HEK293 (cell line): ENCODE results near the gene RRP15.

Source experiments
- CTCF ChIA-PET: fragments of 350-600 bp; formaldehyde crosslinking; extraction: SDS; loops from one replicate; lab custom pipeline; 2021; ENCODE audit warnings: antibody characterized with exemption; lab: Yijun Ruan, JAX
- POLR2A ChIA-PET: fragments of 300-600 bp; formaldehyde crosslinking; extraction: SDS; loops from one replicate; lab custom pipeline; 2020; ENCODE audit warnings: antibody characterized with exemption, inconsistent platforms; lab: Yijun Ruan, JAX
- H3K27ac ChIP-seq: fragments of 200-500 bp; sonication (Bioruptor generic); 2 replicates; pipeline ENCODE4 v1.5.1; 2014; ENCODE audit warnings: low read depth, low read length, control low read depth, inconsistent platforms; ENCODE audit errors: extremely low read depth
- H3K36me3 ChIP-seq, 2 experiments: fragments of 200-500 bp in 1 of 2; sonication (Bioruptor generic) in 1 of 2; 1 replicate in 1 of 2; 2 replicates in 1 of 2; pipeline ENCODE4 v1.5.1; 2014 to 2017; ENCODE audit warnings: inconsistent platforms in 2 of 2, low read length in 2 of 2; ENCODE audit not compliant: control insufficient read depth in 2 of 2, insufficient read depth in 1 of 2
- H3K4me1 ChIP-seq: fragments of 200-500 bp; sonication (Bioruptor generic); 2 replicates; pipeline ENCODE4 v1.5.1; 2014; ENCODE audit warnings: mild to moderate bottlenecking, low read length, inconsistent platforms; ENCODE audit not compliant: control insufficient read depth, insufficient read depth
- H3K4me3 ChIP-seq: 2 replicates; pipeline ENCODE4 v1.5.1; 2011; ENCODE audit warnings: low read depth, mild to moderate bottlenecking, control low read depth, low read length, moderate library complexity
- H3K9me3 ChIP-seq: fragments of 200-500 bp; sonication (Bioruptor generic); 2 replicates; pipeline ENCODE4 v1.5.1; 2014; ENCODE audit warnings: low read depth, low read length, inconsistent platforms; ENCODE audit not compliant: control insufficient read depth, insufficient read depth
- GLI4 ChIP-seq: fragments of 450-650 bp; formaldehyde crosslinking; IDR thresholded peaks from 2 replicates; pipeline ENCODE4 v1.5.1; 2016; ENCODE audit warnings: missing biosample characterization, missing genetic modification characterization
- HIC1 ChIP-seq: fragments of 450-650 bp; formaldehyde crosslinking; IDR thresholded peaks from 2 replicates; pipeline ENCODE4 v1.5.1; 2016; ENCODE audit warnings: missing biosample characterization, missing genetic modification characterization
- MEIS1 ChIP-seq: sonication (generic); formaldehyde crosslinking; IDR thresholded peaks from 2 replicates; pipeline ENCODE4 v1.8.1; 2022; ENCODE audit warnings: missing genetic modification reagents, mild to moderate bottlenecking, borderline replicate concordance
- PBX3 ChIP-seq: sonication (generic); formaldehyde crosslinking; IDR thresholded peaks from 2 replicates; pipeline ENCODE4 v1.8.1; 2022; ENCODE audit warnings: mild to moderate bottlenecking, moderate library complexity, missing genetic modification reagents
- PRDM4 ChIP-seq: fragments of 450-650 bp; formaldehyde crosslinking; IDR thresholded peaks from 2 replicates; pipeline ENCODE4 v1.5.1; 2017; ENCODE audit warnings: missing biosample characterization, missing genetic modification characterization
- SETDB1 ChIP-seq: IDR thresholded peaks from one replicate; pipeline ENCODE4 v1.6.1; 2017; ENCODE audit warnings: mild to moderate bottlenecking, low read length, moderate library complexity, mixed read lengths; ENCODE audit not compliant: insufficient read length
- WT1 ChIP-seq: fragments of 450-650 bp; formaldehyde crosslinking; IDR thresholded peaks from 2 replicates; pipeline ENCODE4 v1.5.1; 2016; ENCODE audit warnings: missing biosample characterization, missing genetic modification characterization
- ZBTB48 ChIP-seq: fragments of 450-650 bp; formaldehyde crosslinking; IDR thresholded peaks from 2 replicates; pipeline ENCODE4 v1.5.1; 2016; ENCODE audit warnings: missing biosample characterization, missing genetic modification characterization
- ZNF146 ChIP-seq: fragments of 450-650 bp; formaldehyde crosslinking; IDR thresholded peaks from 2 replicates; pipeline ENCODE4 v1.5.1; 2016; ENCODE audit warnings: missing biosample characterization, missing genetic modification characterization
- ZNF174 ChIP-seq: fragments of 450-650 bp; formaldehyde crosslinking; IDR thresholded peaks from 2 replicates; pipeline ENCODE4 v1.5.0; 2017; ENCODE audit warnings: missing biosample characterization, mild to moderate bottlenecking, missing genetic modification characterization
- ZNF175 ChIP-seq: fragments of 450-650 bp; formaldehyde crosslinking; IDR thresholded peaks from 2 replicates; pipeline ENCODE4 v1.5.1; 2016; ENCODE audit warnings: missing biosample characterization, missing genetic modification characterization
- ZNF211 ChIP-seq: fragments of 450-650 bp; formaldehyde crosslinking; IDR thresholded peaks from 2 replicates; pipeline ENCODE4 v1.5.1; 2016; ENCODE audit warnings: low read depth, missing biosample characterization, missing genetic modification characterization
- ZNF221 ChIP-seq: fragments of 450-650 bp; formaldehyde crosslinking; IDR thresholded peaks from 2 replicates; pipeline ENCODE4 v1.5.1; 2017; ENCODE audit warnings: missing biosample characterization, missing genetic modification characterization, borderline replicate concordance
- ZNF449 ChIP-seq: fragments of 450-650 bp; formaldehyde crosslinking; IDR thresholded peaks from 2 replicates; pipeline ENCODE4 v1.5.1; 2017; ENCODE audit warnings: missing biosample characterization, mild to moderate bottlenecking, missing genetic modification characterization, moderate library complexity
- ZNF510 ChIP-seq: fragments of 450-650 bp; formaldehyde crosslinking; IDR thresholded peaks from 2 replicates; pipeline ENCODE4 v1.5.1; 2018; ENCODE audit warnings: mild to moderate bottlenecking, missing genetic modification characterization, missing biosample characterization; ENCODE audit not compliant: insufficient replicate concordance
- ZNF560 ChIP-seq: fragments of 450-650 bp; formaldehyde crosslinking; IDR thresholded peaks from 2 replicates; pipeline ENCODE4 v1.5.1; 2017; ENCODE audit warnings: missing biosample characterization, missing genetic modification characterization, borderline replicate concordance
- ZNF664 ChIP-seq: fragments of 450-650 bp; formaldehyde crosslinking; IDR thresholded peaks from 2 replicates; pipeline ENCODE4 v1.5.1; 2016; ENCODE audit warnings: missing biosample characterization, missing genetic modification characterization
- ZNF747 ChIP-seq: fragments of 450-650 bp; formaldehyde crosslinking; IDR thresholded peaks from 2 replicates; pipeline ENCODE4 v1.5.1; 2016; ENCODE audit warnings: missing biosample characterization, missing genetic modification characterization
- ZNF792 ChIP-seq: fragments of 450-650 bp; formaldehyde crosslinking; IDR thresholded peaks from 2 replicates; pipeline ENCODE4 v1.5.1; 2016; ENCODE audit warnings: missing biosample characterization, missing genetic modification characterization
- TF ChIP-seq, protein P1 (sequence below): fragments of 450-650 bp; formaldehyde crosslinking; IDR thresholded peaks from 2 replicates; pipeline ENCODE4 v1.5.1; 2016; ENCODE audit warnings: missing biosample characterization, missing genetic modification characterization

The RRP15 gene

GRCh38 chr1:218275823-218276222, 9.3 kb upstream of the RRP15 start:
- Histone ChIP-seq H3K36me3 (no peaks in the 10 kb centered on the region), H3K4me1 (no peaks in the 10 kb centered on the region), H3K9me3 (no peaks in the 10 kb centered on the region), H3K27ac (no peak overlapping the region), H3K4me3 (no peak overlapping the region)
- ChIA-PET POLR2A (interaction anchor here (1.9 kb wide), 1 partner anchor 9 kb away, joined by 7 read pairs; the partner anchor contains the start of gene RRP15), CTCF (no interaction called here)
- no peak for TF ChIP-seq ZNF211 (tag by site-specific recombination)
- no peak for TF ChIP-seq GLI4 (tag by site-specific recombination)
- no peak for TF ChIP-seq ZNF664 (tag by site-specific recombination)
- TF ChIP-seq MEIS1 (CRISPR knock-in tag), result no peak
- no peak for TF ChIP-seq ZBTB48 (tag by site-specific recombination)
- no peak for TF ChIP-seq PRDM4
- no peak for TF ChIP-seq ZNF449 (tag by site-specific recombination)
- no peak for TF ChIP-seq WT1 (tag by site-specific recombination)
- no peak for TF ChIP-seq ZNF174 (tag by site-specific recombination)
- no peak for TF ChIP-seq ZNF560 (tag by site-specific recombination)
- no peak for TF ChIP-seq HIC1 (tag by site-specific recombination)
- TF ChIP-seq ZNF146, result no peak
- TF ChIP-seq ZNF747 (tag by site-specific recombination), result no peak
- TF ChIP-seq SETDB1, result no peak
- TF ChIP-seq ZNF175 (tag by site-specific recombination), result no peak
- no peak for TF ChIP-seq PBX3
- TF ChIP-seq ZNF792 (tag by site-specific recombination), result no peak
- TF ChIP-seq, protein P1, sequence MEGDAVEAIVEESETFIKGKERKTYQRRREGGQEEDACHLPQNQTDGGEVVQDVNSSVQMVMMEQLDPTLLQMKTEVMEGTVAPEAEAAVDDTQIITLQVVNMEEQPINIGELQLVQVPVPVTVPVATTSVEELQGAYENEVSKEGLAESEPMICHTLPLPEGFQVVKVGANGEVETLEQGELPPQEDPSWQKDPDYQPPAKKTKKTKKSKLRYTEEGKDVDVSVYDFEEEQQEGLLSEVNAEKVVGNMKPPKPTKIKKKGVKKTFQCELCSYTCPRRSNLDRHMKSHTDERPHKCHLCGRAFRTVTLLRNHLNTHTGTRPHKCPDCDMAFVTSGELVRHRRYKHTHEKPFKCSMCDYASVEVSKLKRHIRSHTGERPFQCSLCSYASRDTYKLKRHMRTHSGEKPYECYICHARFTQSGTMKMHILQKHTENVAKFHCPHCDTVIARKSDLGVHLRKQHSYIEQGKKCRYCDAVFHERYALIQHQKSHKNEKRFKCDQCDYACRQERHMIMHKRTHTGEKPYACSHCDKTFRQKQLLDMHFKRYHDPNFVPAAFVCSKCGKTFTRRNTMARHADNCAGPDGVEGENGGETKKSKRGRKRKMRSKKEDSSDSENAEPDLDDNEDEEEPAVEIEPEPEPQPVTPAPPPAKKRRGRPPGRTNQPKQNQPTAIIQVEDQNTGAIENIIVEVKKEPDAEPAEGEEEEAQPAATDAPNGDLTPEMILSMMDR (tag by site-specific recombination), result no peak
- no peak for TF ChIP-seq ZNF510 (tag by site-specific recombination)
- no peak for TF ChIP-seq ZNF221 (tag by site-specific recombination)
